BJ (cell line): Measurements from ENCODE around the gene PDE4A. TPM values are rescaled to one million over a fixed set of nuclear protein-coding genes. Genes with fewer than 3 reads are reported as not detected.
A peak's percentile ranks its signal among the peaks of the same experiment; 100 is the strongest.

Experiments used
- CTCF ChIA-PET: fragments of 350-600 bp; formaldehyde crosslinking; extraction: SDS; loops from one replicate; lab custom pipeline; 2021; ENCODE audit warnings: antibody characterized with exemption, inconsistent platforms; lab: Yijun Ruan, JAX
- POLR2A ChIA-PET: fragments of 300-600 bp; sonication (Branson Sonifier 250); formaldehyde crosslinking; extraction: SDS; loops from one replicate; lab custom pipeline; 2021; ENCODE audit warnings: antibody characterized with exemption; lab: Charles Lee
- DNase-seq: peaks from one replicate; pipeline ENCODE4 v3.0.0-alpha.2; 2011; ENCODE audit warnings: low read depth
- H3K27me3 ChIP-seq: 2 replicates; pipeline ENCODE4 v1.6.0; 2011; ENCODE audit warnings: low read length; ENCODE audit not compliant: control insufficient read depth, insufficient read depth
- H3K36me3 ChIP-seq: 2 replicates; pipeline ENCODE4 v1.5.1; 2011; ENCODE audit warnings: low read length; ENCODE audit not compliant: control insufficient read depth, insufficient read depth
- H3K4me3 ChIP-seq: 2 replicates; pipeline ENCODE4 v1.5.1; 2011; ENCODE audit warnings: low read depth, mild to moderate bottlenecking, control low read depth, low read length
- polyA plus RNA-seq: library from polyadenylated mRNA; depleted of rRNA; stranded (reverse); fragments of >200 nt; gene quantifications from 2 replicates; pipeline ENCODE4 v1.2.3, GENCODE V29; 2011
- TF ChIP-seq, protein P1 (sequence below): IDR thresholded peaks from 2 replicates; pipeline ENCODE4 v1.5.1; 2011; ENCODE audit warnings: low read depth, mild to moderate bottlenecking, control low read depth, inconsistent platforms, low read length, moderate library complexity; ENCODE audit not compliant: insufficient read depth

Gene PDE4A
- polyA plus RNA-seq, 1 experiment, result 4.2 TPM

DNA sequence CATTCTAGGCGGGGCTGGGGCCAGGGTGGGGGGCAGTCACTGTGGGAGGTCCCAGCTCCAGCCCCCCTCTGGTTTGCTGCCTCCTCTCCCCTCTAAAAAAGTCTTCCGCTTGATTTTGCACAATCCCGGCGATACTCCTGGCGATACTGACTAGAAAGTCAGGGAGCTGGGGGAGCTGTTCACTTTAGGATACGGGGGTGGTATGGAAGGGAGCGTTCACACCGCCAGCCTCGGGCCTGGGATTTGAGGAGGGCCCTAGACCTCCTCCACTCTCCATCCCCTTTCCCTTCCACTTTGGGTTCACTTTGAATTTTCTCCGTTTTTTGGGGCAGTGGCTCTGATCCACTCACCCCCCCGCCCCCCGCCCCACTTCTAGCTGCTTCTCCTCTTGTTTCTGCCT, 47.8 kb downstream of the PDE4A start:
- peaks cover 9% of the 10 kb centered on the region for H3K36me3 ChIP-seq
- DNase-seq, result no peak
- POLR2A ChIA-PET, result no interaction called here
- CTCF ChIA-PET, result no interaction called here
- TF ChIP-seq, protein P1, sequence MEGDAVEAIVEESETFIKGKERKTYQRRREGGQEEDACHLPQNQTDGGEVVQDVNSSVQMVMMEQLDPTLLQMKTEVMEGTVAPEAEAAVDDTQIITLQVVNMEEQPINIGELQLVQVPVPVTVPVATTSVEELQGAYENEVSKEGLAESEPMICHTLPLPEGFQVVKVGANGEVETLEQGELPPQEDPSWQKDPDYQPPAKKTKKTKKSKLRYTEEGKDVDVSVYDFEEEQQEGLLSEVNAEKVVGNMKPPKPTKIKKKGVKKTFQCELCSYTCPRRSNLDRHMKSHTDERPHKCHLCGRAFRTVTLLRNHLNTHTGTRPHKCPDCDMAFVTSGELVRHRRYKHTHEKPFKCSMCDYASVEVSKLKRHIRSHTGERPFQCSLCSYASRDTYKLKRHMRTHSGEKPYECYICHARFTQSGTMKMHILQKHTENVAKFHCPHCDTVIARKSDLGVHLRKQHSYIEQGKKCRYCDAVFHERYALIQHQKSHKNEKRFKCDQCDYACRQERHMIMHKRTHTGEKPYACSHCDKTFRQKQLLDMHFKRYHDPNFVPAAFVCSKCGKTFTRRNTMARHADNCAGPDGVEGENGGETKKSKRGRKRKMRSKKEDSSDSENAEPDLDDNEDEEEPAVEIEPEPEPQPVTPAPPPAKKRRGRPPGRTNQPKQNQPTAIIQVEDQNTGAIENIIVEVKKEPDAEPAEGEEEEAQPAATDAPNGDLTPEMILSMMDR, result no peak
- H3K27me3 ChIP-seq, result no peaks in the 10 kb centered on the region
- H3K4me3 ChIP-seq, result no peak overlapping the region

DNA sequence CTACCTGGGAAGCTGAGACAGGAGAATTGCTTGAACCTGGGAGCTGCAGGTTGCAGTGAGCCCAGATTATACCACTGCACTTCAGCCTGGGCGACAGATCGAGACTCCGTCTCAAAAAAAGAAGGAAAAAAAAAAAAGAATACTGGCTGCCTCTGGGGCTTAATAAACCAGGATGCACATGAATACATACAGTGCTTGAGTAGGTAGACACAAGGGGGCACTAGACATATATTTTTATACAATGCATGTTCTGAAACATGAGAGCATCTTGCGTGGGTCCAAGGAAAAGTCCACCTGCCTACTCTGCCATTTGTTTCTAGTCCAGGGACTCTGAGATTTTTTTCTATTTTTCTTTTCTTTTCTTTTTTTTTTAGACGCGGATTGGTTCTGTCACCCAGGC, 51.6 kb downstream of the PDE4A start:
- TF ChIP-seq, protein P1, result peak; percentile 46; the same call in 1 of the 2 replicates
- H3K4me3 ChIP-seq, result no peak overlapping the region
- POLR2A ChIA-PET, result no interaction called here
- H3K36me3 ChIP-seq, result peaks cover 2% of the 10 kb centered on the region
- H3K27me3 ChIP-seq, result no peaks in the 10 kb centered on the region
- CTCF ChIA-PET, result no interaction called here
- no peak for DNase-seq

DNA sequence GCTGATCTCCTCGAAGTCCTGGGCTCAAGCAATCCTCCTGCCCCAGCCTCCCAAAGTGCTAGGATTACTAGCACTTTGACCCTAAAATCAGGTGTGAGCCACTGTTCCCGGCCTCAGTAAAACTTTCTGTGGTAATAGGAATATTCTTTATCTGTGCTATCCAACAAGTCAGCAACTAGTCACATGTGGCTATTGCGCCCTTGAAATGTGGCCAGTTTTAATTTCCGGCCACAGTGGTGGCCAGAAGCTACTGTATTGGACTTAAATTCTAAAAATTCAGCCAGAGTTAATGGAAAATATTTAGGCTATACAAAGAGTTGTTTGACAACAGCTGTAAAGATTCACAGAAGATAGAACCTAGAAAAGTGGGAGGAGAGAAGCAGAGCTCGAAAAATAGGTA, 52.9 kb downstream of the PDE4A start:
- CTCF ChIA-PET, result interaction anchor here (1.0 to 2.0 kb wide), 2 partner anchors 11 to 18 kb away, joined by 3 to 15 read pairs; no protein-coding TSS in a partner anchor
- no peaks in the 10 kb centered on the region for H3K27me3 ChIP-seq
- TF ChIP-seq, protein P1, result no peak
- H3K36me3 ChIP-seq, result no peaks in the 10 kb centered on the region; the same call in 1 of the 2 replicates
- POLR2A ChIA-PET, result no interaction called here
- H3K4me3 ChIP-seq, result no peak overlapping the region
- DNase-seq, result no peak

DNA sequence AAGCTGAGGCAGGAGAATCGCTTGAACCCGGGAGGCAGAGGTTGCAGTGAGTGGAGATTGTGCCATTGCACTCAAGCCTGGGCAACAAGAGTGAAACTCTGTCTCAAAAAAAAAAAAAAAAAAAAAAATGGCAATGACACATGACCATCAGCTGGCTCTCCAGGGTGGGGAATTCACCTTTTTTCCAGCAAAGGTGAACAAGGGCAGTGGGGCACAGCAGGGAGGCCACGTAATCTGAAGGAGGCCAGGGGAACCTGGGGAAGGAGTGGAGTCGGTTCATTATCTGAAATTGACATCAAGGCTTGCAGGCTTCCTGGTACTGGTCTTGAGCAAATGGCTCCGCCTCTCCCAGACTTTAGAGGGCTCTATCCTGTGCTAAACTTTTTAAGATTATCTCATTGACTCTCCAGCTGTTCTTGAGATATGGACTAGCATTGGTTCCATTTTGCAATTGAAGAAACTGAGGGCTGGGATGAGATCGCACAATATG, 54.7 kb downstream of the PDE4A start:
- Histone ChIP-seq H3K4me3 (no peak overlapping the region), H3K36me3 (no peaks in the 10 kb centered on the region), H3K27me3 (no peaks in the 10 kb centered on the region)
- ChIA-PET CTCF (interaction anchor here (1.9 kb wide), 1 partner anchor 58 kb away, joined by 5 read pairs; no protein-coding TSS in a partner anchor), POLR2A (no interaction called here)
- DNase-seq, result no peak
- TF ChIP-seq, protein P1, result no peak

DNA sequence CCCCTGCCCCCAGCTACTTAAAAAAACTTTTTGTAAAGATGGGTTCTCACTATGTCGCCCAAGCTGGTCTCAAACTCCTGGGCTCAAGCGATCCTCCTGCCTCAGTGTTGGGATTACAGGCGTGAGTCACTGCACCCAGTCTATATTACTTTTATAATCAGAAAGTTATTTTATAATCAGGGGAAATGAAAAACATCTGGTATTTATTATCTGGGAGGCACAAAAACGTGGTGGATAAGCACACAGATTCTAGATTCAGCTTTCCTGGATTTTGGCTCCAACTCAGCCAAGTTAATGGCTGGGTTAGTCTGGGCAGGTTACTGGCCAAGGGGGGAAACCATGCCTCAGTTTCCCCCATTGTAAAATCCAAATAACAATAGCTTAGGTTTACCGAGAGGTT, 58.1 kb downstream of the PDE4A start:
- no peaks in the 10 kb centered on the region for H3K36me3 ChIP-seq
- peak overlapping the region; percentile 14 for H3K4me3 ChIP-seq
- TF ChIP-seq, protein P1, result no peak
- CTCF ChIA-PET, result interaction anchor here (0.7 to 2.0 kb wide), 9 partner anchors 9 to 221 kb away, joined by 3 to 5 read pairs (median 4); no protein-coding TSS in a partner anchor
- POLR2A ChIA-PET, result no interaction called here
- H3K27me3 ChIP-seq, result no peaks in the 10 kb centered on the region
- DNase-seq, result peak; percentile 19
